BLaER1 (cell line): ENCODE measurements around the gene IL32.
"Not testable (repeated sequence)": the region's sequence is repeated elsewhere in the genome, so short reads cannot be mapped to it uniquely, and the experiment has no call there.

Experiments
- H3K27ac ChIP-seq: shearing (Covaris generic); formaldehyde crosslinking; 2 replicates; pipeline ENCODE4 v1.8.1; 2022
- H3K27me3 ChIP-seq: shearing (Covaris generic); formaldehyde crosslinking; 2 replicates; pipeline ENCODE4 v1.8.1; 2022
- H3K36me3 ChIP-seq: shearing (Covaris generic); formaldehyde crosslinking; 2 replicates; pipeline ENCODE4 v1.8.1; 2022
- H3K4me1 ChIP-seq: shearing (Covaris generic); formaldehyde crosslinking; 2 replicates; pipeline ENCODE4 v1.8.1; 2022
- H3K4me2 ChIP-seq: shearing (Covaris generic); formaldehyde crosslinking; 2 replicates; pipeline ENCODE4 v1.8.1; 2022
- H3K4me3 ChIP-seq: shearing (Covaris generic); formaldehyde crosslinking; 2 replicates; pipeline ENCODE4 v1.8.1; 2022
- H3K9ac ChIP-seq: shearing (Covaris generic); formaldehyde crosslinking; 2 replicates; pipeline ENCODE4 v1.8.1; 2022
- H3K9me3 ChIP-seq: shearing (Covaris generic); formaldehyde crosslinking; 2 replicates; pipeline ENCODE4 v1.8.1; 2022
- H4K20me1 ChIP-seq: shearing (Covaris generic); formaldehyde crosslinking; 2 replicates; pipeline ENCODE4 v1.8.1; 2022
- Cebpa-rat ChIP-seq: shearing (Covaris generic); IDR thresholded peaks from 2 replicates; pipeline ENCODE4 v1.8.1; 2022

IL32 gene

GRCh38 chr16:3068487-3068886, 3.0 kb downstream of the IL32 start:
- Histone ChIP-seq H3K9me3 (no peaks in the 10 kb centered on the region), H3K27ac (peak overlapping the region; percentile 18; the same call in 1 of the 2 replicates), H3K4me2 (no peak overlapping the region), H3K4me3 (no peak overlapping the region), H3K27me3 (no peaks in the 10 kb centered on the region), H4K20me1 (no peaks in the 10 kb centered on the region), H3K4me1 (peaks cover 55% of the 10 kb centered on the region), H3K9ac (no peak overlapping the region), H3K36me3 (no peaks in the 10 kb centered on the region)
- TF ChIP-seq Cebpa-rat: no peak

DNA sequence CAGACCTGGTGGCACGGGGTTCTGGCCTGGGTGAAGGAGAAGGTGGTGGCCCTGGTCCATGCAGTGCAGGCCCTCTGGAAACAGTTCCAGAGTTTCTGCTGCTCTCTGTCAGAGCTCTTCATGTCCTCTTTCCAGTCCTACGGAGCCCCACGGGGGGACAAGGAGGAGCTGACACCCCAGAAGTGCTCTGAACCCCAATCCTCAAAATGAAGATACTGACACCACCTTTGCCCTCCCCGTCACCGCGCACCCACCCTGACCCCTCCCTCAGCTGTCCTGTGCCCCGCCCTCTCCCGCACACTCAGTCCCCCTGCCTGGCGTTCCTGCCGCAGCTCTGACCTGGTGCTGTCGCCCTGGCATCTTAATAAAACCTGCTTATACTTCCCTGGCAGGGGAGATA, 3.7 kb downstream of the IL32 start:
- not testable (repeated sequence) for H3K36me3 ChIP-seq, H4K20me1 ChIP-seq, H3K4me3 ChIP-seq, H3K27ac ChIP-seq, H3K9ac ChIP-seq, H3K4me2 ChIP-seq, H3K9me3 ChIP-seq, H3K27me3 ChIP-seq
- H3K4me1 ChIP-seq: peaks cover 61% of the 10 kb centered on the region

DNA sequence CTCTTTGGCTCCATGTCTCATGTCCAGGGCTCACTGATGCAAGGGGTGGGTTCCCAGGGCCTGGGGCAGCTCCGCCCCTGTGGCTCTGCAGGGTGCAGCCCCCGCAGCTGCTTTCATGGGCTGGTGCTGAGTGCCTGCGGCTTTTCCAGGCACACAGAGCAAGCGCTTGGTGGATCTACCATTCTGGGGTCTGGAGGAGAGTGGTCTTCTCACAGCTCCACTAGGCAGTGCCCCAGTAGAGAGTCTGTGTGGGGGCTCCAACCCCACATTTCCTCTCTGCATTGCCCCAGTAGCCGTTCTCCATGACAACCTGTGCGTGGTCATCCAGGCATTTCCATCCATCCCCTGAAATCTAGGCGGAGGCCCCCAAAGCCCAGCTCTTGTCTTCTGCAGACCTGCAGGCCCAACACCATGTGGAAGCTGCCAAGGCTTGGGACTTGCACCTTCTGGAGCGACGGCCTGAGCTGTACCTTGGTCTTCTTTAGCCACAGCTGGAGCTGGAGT, 5.2 kb downstream of the IL32 start:
- Histone ChIP-seq H3K36me3 (no peaks in the 10 kb centered on the region), H4K20me1 (no peaks in the 10 kb centered on the region), H3K9me3 (no peaks in the 10 kb centered on the region), H3K4me3 (no peak overlapping the region), H3K27me3 (no peaks in the 10 kb centered on the region), H3K9ac (no peak overlapping the region), H3K4me1 (peaks cover 67% of the 10 kb centered on the region), H3K4me2 (peak overlapping the region; percentile 28), H3K27ac (no peak overlapping the region)
- no peak for TF ChIP-seq Cebpa-rat

DNA sequence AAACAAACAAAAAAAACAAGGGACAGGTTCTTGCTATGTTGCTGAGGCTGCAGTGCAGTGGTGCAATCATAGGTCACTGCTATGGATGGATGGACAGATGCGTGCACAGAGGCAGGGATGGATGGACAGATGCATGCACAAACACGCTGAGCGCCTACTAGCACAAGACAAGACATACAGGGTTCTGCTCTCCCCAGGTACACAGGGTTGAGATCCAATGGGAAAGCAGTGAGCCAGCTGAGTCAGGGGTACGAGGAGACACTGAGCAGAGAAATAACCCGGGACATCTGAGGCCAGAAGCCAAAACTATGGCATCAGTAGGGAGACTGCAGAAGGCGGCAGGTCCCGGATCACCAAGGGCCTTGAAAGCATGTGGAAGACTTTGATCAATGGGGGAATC, 6.2 kb downstream of the IL32 start:
- H3K4me1 ChIP-seq: peaks cover 76% of the 10 kb centered on the region

GRCh38 chr16:3072148-3072547, 6.7 kb downstream of the IL32 start:
- H3K9ac ChIP-seq, H4K20me1 ChIP-seq, H3K36me3 ChIP-seq, H3K4me3 ChIP-seq, H3K9me3 ChIP-seq, H3K27me3 ChIP-seq, H3K27ac ChIP-seq: not testable (repeated sequence)
- Histone ChIP-seq H3K4me1 (peaks cover 81% of the 10 kb centered on the region), H3K4me2 (peak overlapping the region; percentile 28; the same call in 1 of the 2 replicates)

More for the DNA sequence above, 6.2 kb downstream of the IL32 start:
- peak overlapping the region; percentile 28; the same call in 1 of the 2 replicates for H3K4me2 ChIP-seq
- no peaks in the 10 kb centered on the region for H3K9me3 ChIP-seq
- TF ChIP-seq Cebpa-rat: no peak; the same call in 1 of the 2 replicates
- H4K20me1 ChIP-seq: no peaks in the 10 kb centered on the region
- H3K9ac ChIP-seq: no peak overlapping the region
- no peaks in the 10 kb centered on the region for H3K36me3 ChIP-seq
- H3K27ac ChIP-seq: no peak overlapping the region
- H3K4me3 ChIP-seq: no peak overlapping the region
- no peaks in the 10 kb centered on the region for H3K27me3 ChIP-seq

GRCh38 chr16:3072576-3073263, 7.3 kb downstream of the IL32 start:
- H3K27ac ChIP-seq, H3K9ac ChIP-seq, H4K20me1 ChIP-seq, H3K4me3 ChIP-seq, H3K36me3 ChIP-seq, H3K27me3 ChIP-seq, H3K9me3 ChIP-seq: not testable (repeated sequence)
- Histone ChIP-seq H3K4me1 (peaks cover 81% of the 10 kb centered on the region), H3K4me2 (peak overlapping the region; percentile 87)

GRCh38 chr16:3073448-3073847, 8.0 kb downstream of the IL32 start:
- no peaks in the 10 kb centered on the region for H3K27me3 ChIP-seq
- H3K36me3 ChIP-seq: no peaks in the 10 kb centered on the region
- H3K4me2 ChIP-seq: peak overlapping the region; percentile 87
- H3K4me3 ChIP-seq: no peak overlapping the region
- H3K27ac ChIP-seq: no peak overlapping the region
- peaks cover 9% of the 10 kb centered on the region; the same call in 1 of the 2 replicates for H3K9me3 ChIP-seq
- peaks cover 81% of the 10 kb centered on the region for H3K4me1 ChIP-seq
- no peak overlapping the region for H3K9ac ChIP-seq
- no peak for TF ChIP-seq Cebpa-rat
- no peaks in the 10 kb centered on the region for H4K20me1 ChIP-seq

DNA sequence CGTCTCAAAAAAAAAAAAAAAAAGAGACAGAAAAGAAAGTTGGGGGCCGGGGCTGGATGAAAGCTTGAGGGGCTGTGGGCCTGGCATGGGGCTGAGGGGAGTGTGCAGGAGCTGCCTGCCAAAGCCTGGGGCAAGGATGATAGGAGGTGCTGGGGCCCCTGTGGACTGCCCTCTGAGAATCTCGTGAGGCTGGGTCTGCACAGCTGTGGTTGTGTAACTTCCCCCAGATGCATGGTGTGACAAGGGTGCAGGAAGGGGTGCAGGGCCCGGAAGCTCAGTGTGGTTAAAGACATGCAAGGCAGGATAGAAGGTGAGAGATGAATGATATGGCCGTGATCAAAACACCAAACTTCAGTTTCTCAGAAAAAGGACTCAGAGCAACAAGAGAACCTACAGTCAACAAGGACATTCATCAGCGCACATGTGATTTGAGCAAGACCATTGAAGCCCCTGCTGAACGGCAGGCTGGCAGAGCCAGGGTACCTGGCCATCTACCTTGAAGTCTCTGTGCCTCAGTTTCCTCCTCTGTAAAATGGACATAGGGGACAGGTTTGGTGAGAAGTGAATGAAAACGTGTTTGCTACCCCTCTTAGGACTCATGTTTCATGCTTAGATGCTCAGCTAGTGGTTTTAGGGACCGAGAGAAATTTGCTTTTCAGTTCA, 9.6 kb downstream of the IL32 start:
- Histone ChIP-seq H3K9ac (peak overlapping the region; percentile 69; the same call in 1 of the 2 replicates), H4K20me1 (no peaks in the 10 kb centered on the region), H3K9me3 (peaks cover 19% of the 10 kb centered on the region), H3K27me3 (no peaks in the 10 kb centered on the region), H3K4me1 (peaks cover 86% of the 10 kb centered on the region), H3K4me2 (peak overlapping the region; percentile 87), H3K36me3 (no peaks in the 10 kb centered on the region), H3K4me3 (peak overlapping the region; percentile 2; the same call in 1 of the 2 replicates), H3K27ac (peak overlapping the region; percentile 90)
- TF ChIP-seq Cebpa-rat: peak; percentile 96

- Histone ChIP-seq H4K20me1 (no peaks in the 10 kb centered on the region), H3K36me3 (no peaks in the 10 kb centered on the region), H3K4me1 (peaks cover 84% of the 10 kb centered on the region), H3K9me3 (peaks cover 25% of the 10 kb centered on the region), H3K9ac (peak overlapping the region; percentile 69; the same call in 1 of the 2 replicates), H3K4me2 (peak overlapping the region; percentile 87), H3K27me3 (no peaks in the 10 kb centered on the region), H3K27ac (peak overlapping the region; percentile 90), H3K4me3 (peak overlapping the region; percentile 2; the same call in 1 of the 2 replicates)
- no peak for TF ChIP-seq Cebpa-rat
Observed at GRCh38 chr16:3075523-3075915, 10.1 kb downstream of the IL32 start.

- H3K4me3 ChIP-seq, H4K20me1 ChIP-seq, H3K36me3 ChIP-seq, H3K27me3 ChIP-seq: not testable (repeated sequence)
- H3K9me3 ChIP-seq: peaks cover 29% of the 10 kb centered on the region
- peak overlapping the region; percentile 90 for H3K27ac ChIP-seq
- peak overlapping the region; percentile 87 for H3K4me2 ChIP-seq
- peaks cover 82% of the 10 kb centered on the region for H3K4me1 ChIP-seq
- H3K9ac ChIP-seq: peak overlapping the region; percentile 48; the same call in 1 of the 2 replicates
Observed at GRCh38 chr16:3075946-3076345, 10.5 kb downstream of the IL32 start.
